ENCODE data around the gene WNT7A. TPM values are rescaled to one million over a fixed set of nuclear protein-coding genes. Genes with fewer than 3 reads are reported as not detected.
A peak's percentile ranks its signal among the peaks of the same experiment; 100 is the strongest.

Gene WNT7A
- total and polyA plus RNA-seq, 8 donors, result 0.35 TPM; not detected in 7

DNA sequence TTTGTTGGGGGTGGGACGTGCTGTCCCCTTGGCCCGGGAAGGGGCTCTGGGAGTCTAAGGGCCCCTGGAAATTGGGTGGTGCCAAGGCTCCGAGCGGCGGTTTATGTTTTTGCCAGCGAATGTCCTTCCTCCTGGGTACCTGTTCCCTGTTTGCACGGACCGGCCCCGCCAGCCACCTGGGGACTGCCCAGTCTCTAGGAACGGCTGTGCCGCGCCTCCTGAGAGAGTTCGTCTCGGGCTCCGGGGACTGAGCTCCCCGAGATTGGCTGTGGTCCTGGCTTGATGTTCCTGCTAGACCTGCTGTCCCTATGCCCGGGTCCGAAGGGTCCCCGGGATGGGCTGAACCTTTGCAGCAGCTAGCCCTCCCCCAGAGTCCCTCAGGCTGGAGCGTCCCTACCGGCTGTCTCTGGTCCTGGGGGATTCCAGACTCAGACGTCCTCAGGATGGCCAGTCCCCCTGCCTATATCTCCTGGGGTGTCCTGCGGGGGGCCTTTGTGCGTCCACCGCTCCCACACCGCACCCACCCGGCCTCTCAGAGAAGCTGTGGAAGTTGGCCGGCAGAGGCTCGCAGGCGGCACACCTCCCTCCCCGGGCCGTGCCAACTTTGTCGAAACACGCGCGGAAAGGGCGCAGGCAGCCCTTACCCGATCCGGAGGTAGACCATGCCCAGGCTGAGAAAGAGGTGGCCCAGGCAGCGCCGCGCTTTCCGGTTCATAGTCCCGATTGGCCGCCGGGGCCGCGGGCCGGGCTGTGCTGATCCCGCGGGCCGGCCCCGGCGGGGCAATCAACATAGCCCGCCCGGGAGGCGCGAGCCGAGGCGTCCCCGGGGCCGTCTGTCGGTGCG is 547 bp downstream of the WNT7A start:
- Histone ChIP-seq H3K36me3 (no peaks in the 10 kb centered on the region), H3K27ac (no peak overlapping the region), H3K9me3 (peaks cover 0 to 12% (median 5%) of the 10 kb centered on the region in 4 donors), H3K4me1 (peaks cover 29 to 33% (median 32%) of the 10 kb centered on the region in 4 donors), H3K4me3 (peak overlapping the region; percentile 28 to 47 (median 36)), H3K27me3 (peaks cover 24 to 89% (median 66%) of the 10 kb centered on the region in 3 donors)
- peak in 1 of 2 donors; percentile 31 for DNase-seq
- intact Hi-C loops (cut with DNase I; ENCODE audit: low total_unique reads), result no loop called here
- TF ChIP-seq POLR2AphosphoS5 (IDR thresholded peaks at IDR 0.05) (no peak), EP300 (IDR thresholded peaks at IDR 0.05) (no peak), POLR2A (IDR thresholded peaks at IDR 0.05) (no peak)
- TF ChIP-seq, protein P1, sequence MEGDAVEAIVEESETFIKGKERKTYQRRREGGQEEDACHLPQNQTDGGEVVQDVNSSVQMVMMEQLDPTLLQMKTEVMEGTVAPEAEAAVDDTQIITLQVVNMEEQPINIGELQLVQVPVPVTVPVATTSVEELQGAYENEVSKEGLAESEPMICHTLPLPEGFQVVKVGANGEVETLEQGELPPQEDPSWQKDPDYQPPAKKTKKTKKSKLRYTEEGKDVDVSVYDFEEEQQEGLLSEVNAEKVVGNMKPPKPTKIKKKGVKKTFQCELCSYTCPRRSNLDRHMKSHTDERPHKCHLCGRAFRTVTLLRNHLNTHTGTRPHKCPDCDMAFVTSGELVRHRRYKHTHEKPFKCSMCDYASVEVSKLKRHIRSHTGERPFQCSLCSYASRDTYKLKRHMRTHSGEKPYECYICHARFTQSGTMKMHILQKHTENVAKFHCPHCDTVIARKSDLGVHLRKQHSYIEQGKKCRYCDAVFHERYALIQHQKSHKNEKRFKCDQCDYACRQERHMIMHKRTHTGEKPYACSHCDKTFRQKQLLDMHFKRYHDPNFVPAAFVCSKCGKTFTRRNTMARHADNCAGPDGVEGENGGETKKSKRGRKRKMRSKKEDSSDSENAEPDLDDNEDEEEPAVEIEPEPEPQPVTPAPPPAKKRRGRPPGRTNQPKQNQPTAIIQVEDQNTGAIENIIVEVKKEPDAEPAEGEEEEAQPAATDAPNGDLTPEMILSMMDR (IDR thresholded peaks at IDR 0.05), result no peak
- 1 to 2% (median 2%) methylated on average over 17 to 64 of the region's 64 CpGs for WGBS, 5 donors

DNA sequence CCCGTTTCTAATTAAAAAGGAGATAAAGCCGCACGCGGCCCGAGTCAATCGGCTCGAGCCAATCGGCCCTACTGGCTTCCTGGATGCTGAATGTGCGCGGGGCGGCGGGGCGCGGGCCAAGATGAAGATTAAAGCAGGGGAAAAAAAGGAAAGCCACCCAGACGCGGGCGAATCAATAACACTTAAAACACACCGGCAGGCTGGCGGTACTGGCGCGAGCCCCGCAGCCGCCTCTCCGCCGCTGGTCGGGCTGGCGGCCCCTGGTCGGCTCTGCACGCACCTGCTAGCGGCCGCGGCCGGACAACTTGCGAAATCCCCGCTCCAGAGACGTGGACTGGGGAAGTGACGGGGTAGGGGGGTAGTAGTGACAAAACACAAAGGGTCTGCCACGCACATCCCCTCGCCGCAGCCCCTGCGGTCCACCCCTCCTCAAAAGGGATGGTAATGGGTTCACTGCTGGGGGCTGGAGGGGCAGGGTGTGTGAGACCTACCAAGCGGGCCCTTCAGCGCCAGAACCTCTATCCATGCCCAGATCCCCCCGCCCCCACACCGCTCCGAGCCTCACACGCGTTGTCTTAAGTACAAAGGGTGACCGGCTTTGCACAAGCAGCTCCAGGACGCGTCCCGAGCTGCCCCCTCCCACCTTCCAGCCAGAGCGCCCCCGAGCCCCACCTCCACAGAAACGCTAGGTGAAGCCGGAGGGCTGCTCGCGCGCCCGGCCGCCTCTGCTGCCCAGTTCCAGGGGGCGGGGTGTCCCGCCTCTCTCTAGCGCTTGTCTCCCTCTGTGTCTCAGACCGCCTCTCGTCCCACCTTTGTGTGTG is 1.4 kb downstream of the WNT7A start:
- H3K4me3 ChIP-seq, result peak overlapping the region; percentile 4 to 47 (median 32)

DNA sequence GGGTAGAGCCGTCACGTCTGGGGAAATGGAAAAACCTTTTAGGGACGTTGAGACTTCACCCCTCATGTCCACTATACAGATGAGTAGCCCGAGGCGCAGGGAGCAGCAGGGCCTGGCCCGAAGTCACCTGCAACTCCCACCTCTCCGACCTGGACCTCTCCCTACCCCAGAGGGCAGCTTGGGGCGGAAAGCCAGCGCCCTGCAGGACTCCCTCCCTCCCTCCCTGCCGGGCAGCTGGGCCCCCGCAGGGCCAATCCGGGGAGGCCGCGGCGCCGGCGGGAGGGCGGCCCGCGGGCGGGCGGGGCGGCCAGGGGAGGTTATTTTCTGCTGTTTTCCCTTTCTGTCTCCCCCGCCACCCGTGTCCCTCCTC is 2.0 kb downstream of the WNT7A start:
- 3 to 11% (median 7%) methylated on average over 12 to 25 of the region's 25 CpGs for WGBS, 5 donors
- Histone ChIP-seq H3K27me3 (peaks cover 24 to 86% (median 66%) of the 10 kb centered on the region in 3 donors), H3K27ac (no peak overlapping the region), H3K4me1 (peaks cover 29 to 33% (median 32%) of the 10 kb centered on the region in 4 donors), H3K36me3 (no peaks in the 10 kb centered on the region), H3K4me3 (peak overlapping the region; percentile 4 to 47 (median 32)), H3K9me3 (peaks cover 0 to 12% (median 5%) of the 10 kb centered on the region in 4 donors)
- intact Hi-C loops (cut with DNase I; ENCODE audit: low total_unique reads), result no loop called here
- no peak for DNase-seq
- TF ChIP-seq POLR2AphosphoS5 (IDR thresholded peaks at IDR 0.05), result no peak
- no peak for TF ChIP-seq EP300 (IDR thresholded peaks at IDR 0.05)
- no peak for TF ChIP-seq POLR2A (IDR thresholded peaks at IDR 0.05)
- TF ChIP-seq, protein P1 (IDR thresholded peaks at IDR 0.05), result no peak

More for the DNA sequence above, 1.4 kb downstream of the WNT7A start:
- Histone ChIP-seq H3K4me1 (peaks cover 29 to 33% (median 32%) of the 10 kb centered on the region in 4 donors), H3K36me3 (no peaks in the 10 kb centered on the region), H3K27ac (no peak overlapping the region), H3K27me3 (peaks cover 24 to 89% (median 66%) of the 10 kb centered on the region in 3 donors), H3K9me3 (peaks cover 0 to 12% (median 5%) of the 10 kb centered on the region in 4 donors)
- WGBS, 5 donors, result 1 to 2% (median 1%) methylated on average over 50 to 66 of the region's 66 CpGs
- peak in 1 of 2 donors; percentile 32 for DNase-seq
- TF ChIP-seq POLR2AphosphoS5 (IDR thresholded peaks at IDR 0.05) (no peak), POLR2A (IDR thresholded peaks at IDR 0.05) (no peak), EP300 (IDR thresholded peaks at IDR 0.05) (no peak)
- TF ChIP-seq, protein P1 (IDR thresholded peaks at IDR 0.05), result no peak
- intact Hi-C loops (cut with DNase I; ENCODE audit: low total_unique reads), result no loop called here

DNA sequence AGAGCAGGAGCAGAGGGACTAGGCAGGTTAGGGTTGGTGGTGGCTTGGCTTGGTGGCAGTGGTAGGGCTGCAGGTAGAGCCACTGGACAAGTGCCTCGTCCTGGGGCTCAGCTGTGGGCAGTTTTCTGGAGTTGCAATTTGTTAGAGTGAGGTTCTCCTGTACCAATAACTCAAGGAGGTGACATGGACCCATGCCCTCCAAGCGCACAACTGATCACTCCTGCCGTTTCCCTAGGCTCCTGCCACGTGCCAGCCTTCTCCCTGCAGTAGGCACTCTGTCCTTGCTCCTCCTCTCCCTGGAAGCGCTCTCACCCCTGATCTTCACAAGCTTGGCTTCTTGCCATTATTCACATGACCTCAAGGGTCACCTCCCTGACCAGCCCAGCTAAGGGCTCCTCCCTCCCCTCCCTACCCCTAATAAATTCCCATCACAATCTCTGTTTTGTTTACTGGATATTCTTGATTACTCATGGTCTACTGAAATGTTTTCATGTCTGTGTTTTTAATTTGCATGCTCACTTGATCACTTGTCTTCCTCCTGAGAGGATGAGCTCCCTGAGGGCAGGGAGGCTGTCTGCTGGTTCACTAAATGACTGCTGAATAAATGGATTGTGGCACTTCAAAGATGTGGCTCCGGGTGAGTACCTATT is 3.3 kb downstream of the WNT7A start:
- H3K4me3 ChIP-seq, result no peak overlapping the region
- no peak for TF ChIP-seq EP300 (IDR thresholded peaks at IDR 0.05)
- TF ChIP-seq POLR2A (IDR thresholded peaks at IDR 0.05), result no peak
- TF ChIP-seq, protein P1 (IDR thresholded peaks at IDR 0.05), result no peak
- no peak for TF ChIP-seq POLR2AphosphoS5 (IDR thresholded peaks at IDR 0.05)
- peaks cover 24 to 75% (median 55%) of the 10 kb centered on the region in 3 donors for H3K27me3 ChIP-seq
- intact Hi-C loops (cut with DNase I; ENCODE audit: low total_unique reads), result no loop called here
- H3K27ac ChIP-seq, result no peak overlapping the region
- peaks cover 29 to 33% (median 32%) of the 10 kb centered on the region in 4 donors for H3K4me1 ChIP-seq
- no peaks in the 10 kb centered on the region for H3K36me3 ChIP-seq
- DNase-seq, result no peak
- H3K9me3 ChIP-seq, result peaks cover 0 to 1% (median 0%) of the 10 kb centered on the region in 4 donors
- 48 to 69% (median 57%) methylated on average over 5 to 6 of the region's 6 CpGs for WGBS, 5 donors

All from stomach (tissue), 9 donors.